ENCODE results near the gene PPP2R5C. TPM values are rescaled to one million over a fixed set of nuclear protein-coding genes. Genes with fewer than 3 reads are reported as not detected.

The PPP2R5C gene
- total and polyA plus RNA-seq, 2 of the 8 experiments (the other 6 are each of a cell fraction or from before 2014, with no cell fraction given): 49.6 to 95.9 TPM

GRCh38 chr14:101726954-101727302 is 34.6 kb upstream of the PPP2R5C start (continued):
- TF ChIP-seq, protein P1, sequence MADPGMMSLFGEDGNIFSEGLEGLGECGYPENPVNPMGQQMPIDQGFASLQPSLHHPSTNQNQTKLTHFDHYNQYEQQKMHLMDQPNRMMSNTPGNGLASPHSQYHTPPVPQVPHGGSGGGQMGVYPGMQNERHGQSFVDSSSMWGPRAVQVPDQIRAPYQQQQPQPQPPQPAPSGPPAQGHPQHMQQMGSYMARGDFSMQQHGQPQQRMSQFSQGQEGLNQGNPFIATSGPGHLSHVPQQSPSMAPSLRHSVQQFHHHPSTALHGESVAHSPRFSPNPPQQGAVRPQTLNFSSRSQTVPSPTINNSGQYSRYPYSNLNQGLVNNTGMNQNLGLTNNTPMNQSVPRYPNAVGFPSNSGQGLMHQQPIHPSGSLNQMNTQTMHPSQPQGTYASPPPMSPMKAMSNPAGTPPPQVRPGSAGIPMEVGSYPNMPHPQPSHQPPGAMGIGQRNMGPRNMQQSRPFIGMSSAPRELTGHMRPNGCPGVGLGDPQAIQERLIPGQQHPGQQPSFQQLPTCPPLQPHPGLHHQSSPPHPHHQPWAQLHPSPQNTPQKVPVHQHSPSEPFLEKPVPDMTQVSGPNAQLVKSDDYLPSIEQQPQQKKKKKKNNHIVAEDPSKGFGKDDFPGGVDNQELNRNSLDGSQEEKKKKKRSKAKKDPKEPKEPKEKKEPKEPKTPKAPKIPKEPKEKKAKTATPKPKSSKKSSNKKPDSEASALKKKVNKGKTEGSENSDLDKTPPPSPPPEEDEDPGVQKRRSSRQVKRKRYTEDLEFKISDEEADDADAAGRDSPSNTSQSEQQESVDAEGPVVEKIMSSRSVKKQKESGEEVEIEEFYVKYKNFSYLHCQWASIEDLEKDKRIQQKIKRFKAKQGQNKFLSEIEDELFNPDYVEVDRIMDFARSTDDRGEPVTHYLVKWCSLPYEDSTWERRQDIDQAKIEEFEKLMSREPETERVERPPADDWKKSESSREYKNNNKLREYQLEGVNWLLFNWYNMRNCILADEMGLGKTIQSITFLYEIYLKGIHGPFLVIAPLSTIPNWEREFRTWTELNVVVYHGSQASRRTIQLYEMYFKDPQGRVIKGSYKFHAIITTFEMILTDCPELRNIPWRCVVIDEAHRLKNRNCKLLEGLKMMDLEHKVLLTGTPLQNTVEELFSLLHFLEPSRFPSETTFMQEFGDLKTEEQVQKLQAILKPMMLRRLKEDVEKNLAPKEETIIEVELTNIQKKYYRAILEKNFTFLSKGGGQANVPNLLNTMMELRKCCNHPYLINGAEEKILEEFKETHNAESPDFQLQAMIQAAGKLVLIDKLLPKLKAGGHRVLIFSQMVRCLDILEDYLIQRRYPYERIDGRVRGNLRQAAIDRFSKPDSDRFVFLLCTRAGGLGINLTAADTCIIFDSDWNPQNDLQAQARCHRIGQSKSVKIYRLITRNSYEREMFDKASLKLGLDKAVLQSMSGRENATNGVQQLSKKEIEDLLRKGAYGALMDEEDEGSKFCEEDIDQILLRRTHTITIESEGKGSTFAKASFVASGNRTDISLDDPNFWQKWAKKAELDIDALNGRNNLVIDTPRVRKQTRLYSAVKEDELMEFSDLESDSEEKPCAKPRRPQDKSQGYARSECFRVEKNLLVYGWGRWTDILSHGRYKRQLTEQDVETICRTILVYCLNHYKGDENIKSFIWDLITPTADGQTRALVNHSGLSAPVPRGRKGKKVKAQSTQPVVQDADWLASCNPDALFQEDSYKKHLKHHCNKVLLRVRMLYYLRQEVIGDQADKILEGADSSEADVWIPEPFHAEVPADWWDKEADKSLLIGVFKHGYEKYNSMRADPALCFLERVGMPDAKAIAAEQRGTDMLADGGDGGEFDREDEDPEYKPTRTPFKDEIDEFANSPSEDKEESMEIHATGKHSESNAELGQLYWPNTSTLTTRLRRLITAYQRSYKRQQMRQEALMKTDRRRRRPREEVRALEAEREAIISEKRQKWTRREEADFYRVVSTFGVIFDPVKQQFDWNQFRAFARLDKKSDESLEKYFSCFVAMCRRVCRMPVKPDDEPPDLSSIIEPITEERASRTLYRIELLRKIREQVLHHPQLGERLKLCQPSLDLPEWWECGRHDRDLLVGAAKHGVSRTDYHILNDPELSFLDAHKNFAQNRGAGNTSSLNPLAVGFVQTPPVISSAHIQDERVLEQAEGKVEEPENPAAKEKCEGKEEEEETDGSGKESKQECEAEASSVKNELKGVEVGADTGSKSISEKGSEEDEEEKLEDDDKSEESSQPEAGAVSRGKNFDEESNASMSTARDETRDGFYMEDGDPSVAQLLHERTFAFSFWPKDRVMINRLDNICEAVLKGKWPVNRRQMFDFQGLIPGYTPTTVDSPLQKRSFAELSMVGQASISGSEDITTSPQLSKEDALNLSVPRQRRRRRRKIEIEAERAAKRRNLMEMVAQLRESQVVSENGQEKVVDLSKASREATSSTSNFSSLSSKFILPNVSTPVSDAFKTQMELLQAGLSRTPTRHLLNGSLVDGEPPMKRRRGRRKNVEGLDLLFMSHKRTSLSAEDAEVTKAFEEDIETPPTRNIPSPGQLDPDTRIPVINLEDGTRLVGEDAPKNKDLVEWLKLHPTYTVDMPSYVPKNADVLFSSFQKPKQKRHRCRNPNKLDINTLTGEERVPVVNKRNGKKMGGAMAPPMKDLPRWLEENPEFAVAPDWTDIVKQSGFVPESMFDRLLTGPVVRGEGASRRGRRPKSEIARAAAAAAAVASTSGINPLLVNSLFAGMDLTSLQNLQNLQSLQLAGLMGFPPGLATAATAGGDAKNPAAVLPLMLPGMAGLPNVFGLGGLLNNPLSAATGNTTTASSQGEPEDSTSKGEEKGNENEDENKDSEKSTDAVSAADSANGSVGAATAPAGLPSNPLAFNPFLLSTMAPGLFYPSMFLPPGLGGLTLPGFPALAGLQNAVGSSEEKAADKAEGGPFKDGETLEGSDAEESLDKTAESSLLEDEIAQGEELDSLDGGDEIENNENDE (IDR thresholded peaks at IDR 0.05; ENCODE audit: insufficient replicate concordance, low read length): no peak
- no peak for TF ChIP-seq SIRT6 (IDR thresholded peaks at IDR 0.05; ENCODE audit: low read length)
- TF ChIP-seq ASH2L (IDR thresholded peaks at IDR 0.05; ENCODE audit: low read length): no peak
- no peak for TF ChIP-seq CEBPB (IDR thresholded peaks at IDR 0.05; ENCODE audit: low read depth, low read length)
- no peak for TF ChIP-seq CBX8 (IDR thresholded peaks at IDR 0.05; ENCODE audit: borderline replicate concordance, low read depth, low read length)
- no peak for TF ChIP-seq SIN3A (conservative IDR thresholded peaks at IDR 0.05 in 1 of 2, IDR thresholded peaks at IDR 0.05 in 1 of 2; ENCODE audit: low read depth in 1 of 2, low read length in 2 of 2)
- TF ChIP-seq GTF2F1 (IDR thresholded peaks at IDR 0.05; ENCODE audit: borderline replicate concordance, low read depth, low read length): no peak
- no peak for TF ChIP-seq TCF12 (IDR thresholded peaks at IDR 0.05; ENCODE audit: low read depth, low read length)
- TF ChIP-seq POLR2A (IDR thresholded peaks at IDR 0.05; ENCODE audit: control extremely low read depth in 1 of 2, low read depth in 2 of 2, low read length in 2 of 2): no peak
- no peak for TF ChIP-seq EP300 (IDR thresholded peaks at IDR 0.05; ENCODE audit: borderline replicate concordance in 1 of 2, low read depth in 2 of 2, low read length in 2 of 2)
- TF ChIP-seq USF2 (IDR thresholded peaks at IDR 0.05; ENCODE audit: low read length): no peak
- no peak for TF ChIP-seq JUN (IDR thresholded peaks at IDR 0.05; ENCODE audit: low read depth, low read length)
